GM21529 (cell line): ENCODE results near the gene SVOPL.
A peak's percentile ranks its signal among the peaks of the same experiment; 100 is the strongest.

ENCODE experiments used
- ATAC-seq: cut with Tn5 transposase; IDR thresholded peaks from one replicate; pipeline ENCODE4 v1.9.1; 2021; ENCODE audit not compliant: unreplicated experiment

The SVOPL gene

DNA sequence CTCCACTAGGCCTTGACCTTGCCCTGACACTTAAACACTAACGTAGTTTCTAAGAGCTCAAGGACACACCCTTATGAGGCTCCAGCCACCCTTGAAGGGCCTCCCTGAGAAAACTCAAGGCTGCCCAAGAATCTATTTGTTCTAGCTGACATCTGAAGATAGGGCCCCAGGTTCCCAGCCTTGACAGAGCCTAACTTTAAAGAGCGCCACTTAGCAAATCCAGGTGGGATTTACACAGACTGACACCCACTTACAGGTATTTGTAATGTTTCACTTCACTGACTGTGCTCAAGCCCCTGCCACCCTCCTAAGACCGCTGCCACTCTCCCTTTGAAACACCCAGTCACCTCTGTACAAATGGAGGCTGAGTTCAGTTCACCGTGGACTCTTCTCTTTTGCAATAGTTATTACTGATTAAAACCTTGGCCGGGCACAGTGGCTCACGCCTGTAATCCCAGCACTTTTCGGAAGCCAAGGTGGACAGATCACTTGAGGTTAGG is 90.4 kb downstream of the SVOPL start:
- no peak for ATAC-seq

DNA sequence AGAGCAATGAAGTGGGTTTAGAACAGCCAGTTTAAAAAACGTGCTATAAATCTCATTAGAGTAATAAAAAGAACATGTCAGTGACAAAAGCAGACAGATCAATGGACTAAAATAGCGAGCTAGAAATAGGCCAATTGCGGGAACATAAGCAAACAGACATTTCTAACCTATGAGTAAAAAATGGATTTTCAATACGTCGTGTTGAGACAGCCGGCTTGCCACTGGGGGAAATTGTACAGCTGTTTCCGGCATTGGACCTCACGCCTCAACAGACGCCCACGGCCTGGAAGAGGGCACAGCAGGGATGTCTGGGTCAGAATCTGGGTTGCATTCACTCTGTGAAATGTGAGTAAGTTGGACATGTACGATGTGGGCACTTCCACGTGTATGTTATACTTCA is 92.9 kb downstream of the SVOPL start:
- peak; percentile 67 for ATAC-seq

DNA sequence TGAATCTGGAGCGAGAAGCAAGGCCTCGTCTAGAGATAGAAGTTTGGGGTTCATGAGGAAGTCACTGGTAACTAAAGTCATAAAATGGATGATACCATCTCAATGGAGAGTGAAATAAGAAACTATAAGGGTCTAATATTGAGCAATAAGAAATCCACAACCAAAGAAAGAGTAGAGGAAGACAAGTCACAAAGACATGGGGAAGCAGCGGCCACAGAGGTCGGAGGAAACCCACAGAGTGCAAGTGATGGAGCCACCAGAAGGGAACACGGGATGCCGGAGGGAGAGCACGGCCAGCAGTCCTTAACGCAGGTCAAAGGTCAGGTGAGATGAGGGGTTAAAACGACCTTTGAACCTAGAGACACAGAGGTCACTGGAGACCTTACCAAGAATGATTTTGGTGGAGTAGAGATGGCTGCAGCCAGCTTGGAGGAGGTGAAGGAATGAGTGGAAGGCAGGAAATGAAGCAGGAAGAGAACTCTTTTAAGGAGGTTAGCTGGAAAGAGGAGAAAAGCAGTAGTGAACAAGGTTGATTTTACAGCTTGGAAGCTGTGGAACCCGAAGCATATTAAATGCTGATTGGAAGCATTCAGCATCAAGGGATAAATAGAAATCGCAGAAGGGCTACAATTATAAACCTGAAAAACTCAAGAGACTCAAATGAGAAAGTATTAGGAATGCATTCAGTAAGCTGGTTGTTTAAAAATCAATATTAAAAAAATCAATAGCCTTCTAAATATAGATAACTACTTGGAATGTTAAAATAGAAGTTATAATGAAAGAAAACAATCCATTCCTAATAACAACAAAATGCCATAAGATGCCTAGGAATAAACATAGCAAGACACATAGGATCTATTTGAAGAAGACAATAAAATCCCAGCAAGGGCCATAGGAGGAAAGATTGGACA is 93.7 kb downstream of the SVOPL start:
- ATAC-seq = no peak

DNA sequence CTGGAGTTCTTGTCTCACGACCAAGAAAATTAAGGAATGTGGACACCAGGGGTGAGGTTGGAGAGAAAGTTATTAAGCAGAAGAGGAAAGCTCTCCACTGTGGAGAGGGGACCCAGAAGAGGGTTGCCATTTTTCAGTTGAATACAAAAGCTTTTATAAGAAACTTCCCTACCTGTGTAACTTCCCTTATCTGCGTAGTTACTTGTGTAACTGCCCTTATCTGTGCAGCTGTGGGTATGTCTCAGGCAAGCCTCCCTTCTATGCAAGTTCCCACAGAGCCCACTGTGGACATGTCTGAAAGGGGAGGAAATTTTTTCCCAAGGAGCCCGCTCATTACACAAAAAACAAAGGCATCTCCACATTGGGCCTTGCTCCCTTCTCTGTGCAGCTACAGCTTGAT is 94.9 kb downstream of the SVOPL start:
- ATAC-seq = no peak

DNA sequence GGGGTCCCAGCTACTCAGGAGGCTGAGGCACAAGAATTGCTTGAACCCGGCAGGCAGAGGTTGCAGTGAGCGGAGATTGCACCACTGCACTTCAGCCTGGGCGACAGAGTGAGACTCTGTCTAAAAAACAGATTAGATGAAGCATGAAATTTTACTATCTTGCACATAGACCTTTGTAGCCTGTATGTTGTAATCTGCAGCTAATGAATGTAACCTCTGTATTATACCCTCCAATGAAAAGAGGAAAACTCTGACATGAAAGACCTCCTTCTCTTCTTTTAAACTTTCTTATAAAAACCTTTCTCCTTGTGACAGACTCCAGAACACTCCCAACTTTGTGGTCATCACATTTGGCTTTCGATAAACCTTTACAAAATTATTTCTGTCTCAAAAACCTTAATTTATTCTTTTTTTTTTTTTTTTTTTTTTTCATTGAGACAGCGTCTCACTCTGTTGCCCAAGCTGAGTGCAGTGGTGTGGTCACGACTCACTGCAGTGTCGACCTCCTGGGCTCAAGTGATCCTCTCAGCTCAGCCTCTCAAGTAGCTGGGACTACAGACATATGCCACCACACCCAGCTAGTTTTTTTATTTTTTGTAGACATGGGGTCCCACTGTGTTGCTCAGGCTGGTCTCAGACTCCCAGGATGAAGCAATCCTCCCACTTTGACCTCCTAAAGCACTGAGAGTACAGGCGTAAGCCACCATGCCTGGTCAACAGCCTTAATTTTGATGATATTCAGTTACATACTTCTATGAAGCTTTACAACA is 97.4 kb downstream of the SVOPL start:
- no peak for ATAC-seq

DNA sequence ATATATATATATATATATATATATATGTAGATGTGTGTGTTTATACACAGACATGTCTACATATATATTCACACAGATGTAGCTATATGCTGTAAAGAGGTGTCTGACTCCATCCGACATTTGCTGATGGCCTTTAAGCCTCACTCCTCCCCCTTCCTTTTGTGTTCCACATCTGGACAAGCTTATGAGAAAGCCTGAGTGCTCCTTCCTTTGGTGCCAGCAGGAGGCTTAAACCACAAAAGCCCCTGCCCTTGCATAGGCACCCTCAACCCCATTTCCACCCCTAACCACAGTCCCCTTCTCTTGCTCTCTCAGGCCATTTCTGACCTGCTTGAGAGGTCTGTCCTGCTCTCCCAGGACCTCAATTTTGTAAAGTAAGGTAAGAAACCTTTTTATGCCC is 98.7 kb downstream of the SVOPL start:
- ATAC-seq = no peak

DNA sequence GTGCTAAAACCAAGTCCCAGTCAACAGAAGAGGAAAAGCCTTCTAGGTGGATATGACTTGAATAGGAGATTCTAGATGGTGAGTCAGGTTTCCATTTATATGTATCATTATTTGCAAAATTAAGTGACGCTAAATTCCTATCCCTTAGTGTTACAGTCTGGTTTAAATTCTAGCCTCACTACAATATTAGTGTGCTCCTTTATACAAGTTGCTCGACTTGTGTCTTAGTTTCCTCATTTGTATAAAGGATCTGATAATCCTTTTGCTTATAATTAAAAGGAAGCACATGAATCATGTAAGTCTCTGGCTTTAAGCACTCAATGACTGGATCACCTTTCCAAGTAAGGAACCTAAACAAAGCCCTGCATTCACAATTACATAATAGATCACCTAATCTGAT is 105.7 kb downstream of the SVOPL start:
- ATAC-seq = no peak

DNA sequence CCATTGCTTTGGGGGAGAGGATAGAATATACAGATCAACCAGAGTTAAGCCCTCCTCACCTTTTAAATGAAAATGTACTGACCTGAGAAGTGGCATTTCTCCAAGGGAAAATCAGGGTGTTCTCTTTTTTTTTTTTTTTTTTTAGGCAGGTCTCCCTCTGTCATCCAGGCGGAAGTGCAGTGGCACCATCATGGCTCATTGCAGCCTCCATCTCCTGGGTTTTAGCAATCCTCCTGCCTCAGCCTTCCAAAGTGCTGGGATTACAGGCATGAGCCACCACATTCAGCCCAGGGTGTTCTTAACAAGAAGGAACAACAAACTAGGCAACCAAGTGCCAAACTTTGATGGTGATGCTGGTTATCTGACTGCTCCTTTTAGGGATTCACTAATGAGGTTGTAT is 111.0 kb downstream of the SVOPL start:
- no peak for ATAC-seq

DNA sequence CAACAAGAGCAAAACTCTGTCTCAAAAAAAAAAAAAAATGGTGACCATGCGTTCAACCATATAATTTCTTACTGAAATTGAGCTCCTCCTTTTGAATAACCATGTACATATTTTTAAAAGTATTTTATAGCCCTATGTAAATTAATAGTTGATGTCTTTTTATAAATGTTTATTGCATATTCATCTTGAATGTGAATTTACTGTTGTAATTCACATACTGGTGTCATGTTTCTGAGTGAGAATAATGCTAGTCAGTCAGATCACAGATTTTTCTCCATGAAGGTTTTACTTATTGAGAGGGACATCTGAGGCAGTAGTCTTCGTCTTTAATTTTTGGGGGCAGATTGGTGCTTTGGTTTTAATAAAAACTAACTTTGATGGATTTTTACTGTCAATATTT is 112.2 kb downstream of the SVOPL start:
- no peak for ATAC-seq

DNA sequence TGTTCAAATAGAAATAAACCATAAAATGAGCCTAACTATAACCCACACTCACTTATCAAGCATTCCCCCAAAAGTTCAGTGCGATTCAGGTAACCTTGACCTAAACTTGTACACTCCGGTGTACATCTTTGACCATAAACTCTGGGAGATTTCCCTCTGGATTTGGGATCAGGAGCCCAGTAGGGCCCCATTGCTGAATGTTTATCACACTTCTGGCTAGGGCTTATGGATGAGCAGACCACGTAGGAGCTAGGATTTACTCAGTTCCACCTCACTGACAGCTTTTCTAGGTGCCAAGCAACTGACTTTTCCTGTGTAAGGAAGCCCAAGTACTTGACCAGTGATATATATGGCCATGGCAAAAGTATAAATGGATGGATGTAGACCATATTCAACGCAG is 113.7 kb downstream of the SVOPL start:
- ATAC-seq = no peak

DNA sequence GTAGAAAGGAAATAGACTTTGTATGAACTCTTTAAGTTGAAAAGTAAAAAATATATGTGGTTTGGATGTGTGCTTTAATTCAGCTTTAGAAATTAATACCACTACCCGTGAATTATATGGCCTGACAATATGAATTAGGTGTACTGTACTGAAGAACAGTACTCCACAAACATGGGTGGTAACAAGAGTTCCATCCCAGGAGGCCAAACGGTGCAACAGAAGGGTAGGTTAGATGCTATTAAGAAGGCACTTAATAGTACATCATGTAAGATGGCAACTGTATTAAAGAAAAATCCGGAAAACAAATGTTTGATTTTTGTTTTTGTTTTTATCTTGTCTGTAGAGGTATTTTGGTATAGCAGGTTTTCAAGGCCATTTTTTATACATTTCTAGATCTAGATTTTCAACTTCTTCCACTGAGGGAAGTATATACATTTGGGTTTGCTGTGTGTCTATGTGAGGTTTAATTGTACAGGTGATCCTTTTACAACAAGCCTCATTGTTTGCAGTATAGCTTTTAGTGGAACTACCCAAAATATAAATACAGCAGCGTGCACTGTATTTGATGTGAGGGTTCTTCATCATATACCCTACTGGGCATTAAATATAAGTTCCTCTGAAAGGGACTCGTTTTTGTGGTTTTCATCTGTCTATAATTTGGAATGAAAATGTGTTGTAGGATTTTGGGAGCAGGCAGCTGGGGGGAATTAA is 115.7 kb downstream of the SVOPL start:
- no peak for ATAC-seq

DNA sequence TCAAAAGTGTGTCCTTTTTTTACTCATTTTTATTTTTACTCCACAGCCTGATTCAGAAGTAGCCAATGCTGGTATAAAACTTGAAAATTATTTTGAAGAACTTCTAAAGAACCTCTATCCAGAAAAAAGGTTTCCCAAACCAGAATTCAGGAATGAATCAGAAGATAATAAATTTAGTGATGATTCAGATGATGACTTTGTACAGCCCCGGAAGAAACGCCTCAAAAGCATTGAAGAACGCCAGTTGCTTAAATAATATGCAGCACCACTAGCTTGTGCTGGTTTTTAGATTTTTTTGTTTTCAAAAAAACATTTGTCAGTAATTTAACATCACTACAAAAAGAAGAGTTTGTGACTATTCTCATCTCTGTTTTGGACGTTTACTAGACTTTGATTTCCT is 116.5 kb downstream of the SVOPL start:
- ATAC-seq = no peak

DNA sequence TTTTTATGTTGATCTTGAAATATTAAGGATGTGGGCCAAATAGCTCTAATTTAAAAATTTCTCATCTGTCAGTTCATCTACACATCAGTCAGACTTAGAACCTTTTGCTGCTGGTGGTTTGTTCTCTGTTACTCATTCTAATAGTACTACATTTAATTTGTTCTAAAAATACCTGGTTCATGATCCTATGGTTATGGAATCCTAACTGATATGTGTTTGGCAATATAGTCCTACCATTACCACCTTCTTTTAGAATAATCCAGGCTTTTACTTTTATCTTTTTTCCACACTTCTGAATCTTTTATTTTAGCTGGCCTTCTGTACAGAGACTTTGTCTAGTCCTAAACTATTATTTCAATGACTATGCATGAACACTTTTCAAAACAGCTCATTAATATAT is 116.9 kb downstream of the SVOPL start:
- ATAC-seq = no peak

DNA sequence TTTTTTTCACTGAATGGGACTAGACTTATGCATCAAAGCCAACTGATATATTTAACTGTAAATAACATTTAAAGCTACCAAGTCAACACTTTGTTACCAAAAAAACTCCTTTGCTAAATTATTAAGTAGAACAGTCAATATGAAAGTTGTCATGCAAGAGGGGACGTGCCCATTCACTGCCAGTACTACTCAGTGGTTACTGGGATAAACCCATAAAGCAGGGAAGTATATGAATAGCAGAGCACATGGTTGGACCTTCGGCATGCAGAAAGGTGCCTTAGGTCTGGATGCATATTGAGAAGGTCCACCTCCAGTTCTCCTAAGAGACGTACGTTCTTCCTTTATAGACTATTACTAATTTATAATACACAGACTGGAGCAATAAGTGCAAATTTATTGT is 120.1 kb downstream of the SVOPL start:
- ATAC-seq = peak; percentile 56

DNA sequence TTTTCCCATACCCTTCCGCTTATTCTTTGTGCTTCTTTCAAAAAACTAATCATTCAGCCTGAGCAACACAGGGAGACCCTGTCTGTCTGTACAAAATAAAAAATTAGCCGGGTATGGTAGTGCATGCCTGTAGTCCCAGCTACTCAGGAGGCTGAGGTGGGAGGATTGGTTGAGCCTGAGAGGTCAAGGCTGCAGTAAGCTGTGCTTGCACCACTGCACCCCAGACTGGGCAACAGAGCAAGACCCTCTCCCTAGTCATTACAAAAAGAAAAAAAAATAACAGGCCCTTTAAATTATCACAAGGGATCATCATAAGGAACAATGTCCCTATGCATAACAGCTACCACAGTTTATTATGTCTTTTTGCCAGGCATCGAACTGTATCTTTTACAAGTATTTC is 121.5 kb downstream of the SVOPL start:
- no peak for ATAC-seq

DNA sequence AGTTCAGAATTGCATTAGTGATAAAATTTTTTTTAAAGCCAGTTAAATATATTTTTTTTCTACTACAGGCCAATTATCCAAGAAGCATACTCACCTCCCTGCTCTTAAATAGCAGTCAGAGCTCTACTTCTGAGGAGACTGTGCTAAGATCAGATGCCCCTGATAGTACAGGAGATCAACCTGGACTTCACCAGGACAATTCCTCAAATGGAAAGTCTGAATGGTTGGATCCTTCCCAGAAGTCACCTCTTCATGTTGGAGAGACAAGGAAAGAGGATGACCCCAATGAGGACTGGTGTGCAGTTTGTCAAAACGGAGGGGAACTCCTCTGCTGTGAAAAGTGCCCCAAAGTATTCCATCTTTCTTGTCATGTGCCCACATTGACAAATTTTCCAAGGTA is 122.0 kb downstream of the SVOPL start:
- no peak for ATAC-seq

DNA sequence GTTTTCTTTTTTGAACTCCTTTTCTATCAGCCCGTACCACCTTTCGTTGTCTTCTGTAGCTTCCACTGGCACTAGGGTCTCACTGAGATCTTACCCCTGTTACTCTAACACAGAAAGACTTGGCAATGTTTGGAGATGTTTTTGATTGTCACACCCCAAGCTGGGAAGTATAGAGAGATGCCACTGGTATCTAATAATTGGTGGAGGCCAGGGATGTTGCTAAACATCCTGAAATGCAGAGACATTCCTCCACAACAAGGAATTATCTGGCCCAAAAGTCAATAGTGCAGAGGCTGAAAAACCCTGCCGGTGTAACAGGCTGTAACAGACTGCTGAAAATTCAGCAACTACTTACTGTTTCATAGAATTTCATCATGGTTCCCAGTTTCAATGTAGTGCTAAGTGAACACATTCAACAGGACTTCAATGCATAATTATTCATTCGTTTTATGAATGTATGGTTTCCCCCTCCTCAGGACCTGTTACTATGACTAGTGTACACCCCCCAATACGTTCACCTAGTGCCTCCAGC is 125.2 kb downstream of the SVOPL start:
- no peak for ATAC-seq

DNA sequence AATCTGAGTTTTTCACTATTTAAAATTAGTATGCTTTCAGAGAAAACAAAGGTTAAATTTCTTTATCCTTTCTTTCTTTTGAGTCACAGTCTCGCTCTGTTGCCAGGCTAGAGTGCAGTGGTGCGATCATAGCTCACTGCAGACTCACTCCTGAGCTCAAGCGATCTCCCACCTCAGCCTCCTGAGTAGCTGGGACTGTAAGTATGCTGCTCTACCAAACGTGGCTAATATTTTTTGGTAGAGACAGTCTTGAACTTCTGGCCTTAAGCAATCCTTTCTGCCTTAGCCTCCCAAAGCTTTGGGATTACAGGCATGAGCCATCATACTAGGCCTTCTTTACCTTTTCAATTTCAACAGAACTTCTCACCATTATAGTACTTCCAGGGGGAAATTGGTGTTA is 127.4 kb downstream of the SVOPL start:
- no peak for ATAC-seq

DNA sequence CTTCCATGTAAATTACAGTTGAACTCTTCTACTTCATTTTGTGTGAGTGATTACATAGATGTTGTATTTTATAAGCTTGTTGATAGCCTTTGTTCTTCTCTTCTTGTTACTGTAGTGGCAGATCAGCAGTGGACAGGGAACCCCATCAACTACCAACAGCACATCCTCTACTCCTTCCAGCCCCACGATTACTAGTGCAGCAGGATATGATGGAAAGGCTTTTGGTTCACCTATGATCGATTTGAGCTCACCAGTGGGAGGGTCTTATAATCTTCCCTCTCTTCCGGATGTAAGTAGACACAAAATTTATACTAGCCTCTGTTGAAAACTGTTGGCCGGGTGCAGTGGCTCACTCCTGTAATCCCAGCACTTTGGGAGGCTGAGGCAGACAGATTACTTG is 130.4 kb downstream of the SVOPL start:
- ATAC-seq = no peak

DNA sequence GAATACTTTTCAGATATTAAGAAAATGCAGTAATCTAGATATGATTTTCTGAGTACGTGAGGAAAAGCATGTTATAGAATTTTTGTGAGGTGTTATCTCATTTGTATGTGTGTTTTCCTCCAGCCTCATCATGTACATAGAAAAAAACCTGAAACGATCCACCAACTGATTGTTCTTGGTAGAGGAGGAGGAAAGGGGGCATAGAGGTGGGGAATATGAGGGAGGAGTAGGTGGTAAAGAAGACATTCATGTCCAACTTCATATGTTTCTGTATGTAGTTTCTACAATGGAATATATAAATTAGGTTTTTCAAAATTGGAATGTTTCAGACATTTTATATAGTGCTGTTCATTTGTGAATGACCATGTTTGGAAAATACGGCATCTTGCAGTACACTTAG is 131.7 kb downstream of the SVOPL start:
- no peak for ATAC-seq

DNA sequence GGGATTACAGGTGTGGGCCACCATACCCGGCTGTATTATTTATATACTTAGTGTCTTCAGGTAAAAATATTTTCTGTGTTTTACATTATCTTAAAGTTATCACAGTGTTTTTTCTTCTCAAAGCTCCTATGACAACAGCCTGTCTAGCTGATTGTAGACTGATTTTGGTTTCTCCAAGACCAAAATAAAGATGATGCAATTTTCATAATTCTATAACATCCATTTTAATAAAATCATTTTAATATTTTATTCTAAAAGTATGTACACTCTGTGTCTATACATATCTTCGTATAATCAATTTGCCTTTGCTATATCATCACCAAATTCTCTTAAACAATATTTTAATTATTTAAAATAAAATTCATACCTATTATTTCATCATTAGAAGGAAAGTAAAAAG is 132.5 kb downstream of the SVOPL start:
- no peak for ATAC-seq
